Measurements from ENCODE around the gene HOMER3. TPM values are rescaled to one million over a fixed set of nuclear protein-coding genes. Genes with fewer than 3 reads are reported as not detected.

The HOMER3 gene
- total and polyA plus RNA-seq, 2 of the 13 experiments (the other 11 are each of a cell fraction or from before 2014, with no cell fraction given) = 21.3 to 27.3 TPM

DNA sequence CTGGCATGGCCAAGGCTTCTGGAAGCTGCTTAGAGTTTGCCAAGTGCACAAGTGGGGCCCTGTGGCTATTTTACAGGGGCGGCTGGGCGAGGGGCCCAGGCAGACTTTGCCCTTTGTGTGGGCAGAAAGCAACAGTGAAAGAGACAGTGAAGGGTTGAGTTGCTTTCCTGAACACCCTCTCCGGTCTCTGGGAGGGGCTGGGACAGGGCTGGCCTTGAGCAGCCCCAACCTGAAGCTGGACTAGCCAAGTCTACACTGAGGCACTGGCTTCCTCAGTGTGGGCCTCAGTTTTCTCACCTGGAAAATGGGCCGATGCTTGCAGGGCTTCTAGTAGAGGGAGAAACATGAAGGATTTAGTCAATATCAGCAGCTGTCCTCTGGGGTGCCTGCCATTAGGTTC is 2.4 kb upstream of the HOMER3 start (continued):
- TF ChIP-seq RELA (CRISPR knock-in tag; IDR thresholded peaks at IDR 0.05) (no peak), HIVEP1 (CRISPR knock-in tag; IDR thresholded peaks at IDR 0.05) (no peak), PCBP2 (optimal IDR thresholded peaks at IDR 0.05; ENCODE audit: low read depth, low read length, poor library complexity, severe bottlenecking) (no peak), HOXA3 (CRISPR knock-in tag; IDR thresholded peaks at IDR 0.05) (peak; percentile 34; the same call in 1 of the 2 replicates), DNMT1 (CRISPR knock-in tag; IDR thresholded peaks at IDR 0.05) (no peak), RNF2 (conservative IDR thresholded peaks at IDR 0.05; ENCODE audit: low read depth) (no peak), SRF (IDR thresholded peaks at IDR 0.05; ENCODE audit: low read depth, low read length) (no peak), ZNF598 (CRISPR knock-in tag; IDR thresholded peaks at IDR 0.05; ENCODE audit: borderline replicate concordance) (no peak), HDAC2 (CRISPR knock-in tag; IDR thresholded peaks at IDR 0.05) (peak; percentile 30; the same call in 1 of the 2 replicates), RCOR2 (CRISPR knock-in tag; IDR thresholded peaks at IDR 0.05) (peak; percentile 78; the same call in 1 of the 2 replicates), POLR2AphosphoS2 (IDR thresholded peaks at IDR 0.05; ENCODE audit: low read depth, low read length) (no peak), GABPB1 (CRISPR knock-in tag; IDR thresholded peaks at IDR 0.05) (no peak)
- TF ChIP-seq, protein P1, sequence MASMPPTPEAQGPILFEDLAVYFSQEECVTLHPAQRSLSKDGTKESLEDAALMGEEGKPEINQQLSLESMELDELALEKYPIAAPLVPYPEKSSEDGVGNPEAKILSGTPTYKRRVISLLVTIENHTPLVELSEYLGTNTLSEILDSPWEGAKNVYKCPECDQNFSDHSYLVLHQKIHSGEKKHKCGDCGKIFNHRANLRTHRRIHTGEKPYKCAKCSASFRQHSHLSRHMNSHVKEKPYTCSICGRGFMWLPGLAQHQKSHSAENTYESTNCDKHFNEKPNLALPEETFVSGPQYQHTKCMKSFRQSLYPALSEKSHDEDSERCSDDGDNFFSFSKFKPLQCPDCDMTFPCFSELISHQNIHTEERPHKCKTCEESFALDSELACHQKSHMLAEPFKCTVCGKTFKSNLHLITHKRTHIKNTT (CRISPR knock-in tag; IDR thresholded peaks at IDR 0.05) = no peak
- TF ChIP-seq, protein P2, sequence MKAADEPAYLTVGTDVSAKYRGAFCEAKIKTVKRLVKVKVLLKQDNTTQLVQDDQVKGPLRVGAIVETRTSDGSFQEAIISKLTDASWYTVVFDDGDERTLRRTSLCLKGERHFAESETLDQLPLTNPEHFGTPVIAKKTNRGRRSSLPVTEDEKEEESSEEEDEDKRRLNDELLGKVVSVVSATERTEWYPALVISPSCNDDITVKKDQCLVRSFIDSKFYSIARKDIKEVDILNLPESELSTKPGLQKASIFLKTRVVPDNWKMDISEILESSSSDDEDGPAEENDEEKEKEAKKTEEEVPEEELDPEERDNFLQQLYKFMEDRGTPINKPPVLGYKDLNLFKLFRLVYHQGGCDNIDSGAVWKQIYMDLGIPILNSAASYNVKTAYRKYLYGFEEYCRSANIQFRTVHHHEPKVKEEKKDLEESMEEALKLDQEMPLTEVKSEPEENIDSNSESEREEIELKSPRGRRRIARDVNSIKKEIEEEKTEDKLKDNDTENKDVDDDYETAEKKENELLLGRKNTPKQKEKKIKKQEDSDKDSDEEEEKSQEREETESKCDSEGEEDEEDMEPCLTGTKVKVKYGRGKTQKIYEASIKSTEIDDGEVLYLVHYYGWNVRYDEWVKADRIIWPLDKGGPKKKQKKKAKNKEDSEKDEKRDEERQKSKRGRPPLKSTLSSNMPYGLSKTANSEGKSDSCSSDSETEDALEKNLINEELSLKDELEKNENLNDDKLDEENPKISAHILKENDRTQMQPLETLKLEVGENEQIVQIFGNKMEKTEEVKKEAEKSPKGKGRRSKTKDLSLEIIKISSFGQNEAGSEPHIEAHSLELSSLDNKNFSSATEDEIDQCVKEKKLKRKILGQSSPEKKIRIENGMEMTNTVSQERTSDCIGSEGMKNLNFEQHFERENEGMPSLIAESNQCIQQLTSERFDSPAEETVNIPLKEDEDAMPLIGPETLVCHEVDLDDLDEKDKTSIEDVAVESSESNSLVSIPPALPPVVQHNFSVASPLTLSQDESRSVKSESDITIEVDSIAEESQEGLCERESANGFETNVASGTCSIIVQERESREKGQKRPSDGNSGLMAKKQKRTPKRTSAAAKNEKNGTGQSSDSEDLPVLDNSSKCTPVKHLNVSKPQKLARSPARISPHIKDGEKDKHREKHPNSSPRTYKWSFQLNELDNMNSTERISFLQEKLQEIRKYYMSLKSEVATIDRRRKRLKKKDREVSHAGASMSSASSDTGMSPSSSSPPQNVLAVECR (CRISPR knock-in tag; IDR thresholded peaks at IDR 0.05; ENCODE audit: borderline replicate concordance) = no peak
- TF ChIP-seq, protein P3, sequence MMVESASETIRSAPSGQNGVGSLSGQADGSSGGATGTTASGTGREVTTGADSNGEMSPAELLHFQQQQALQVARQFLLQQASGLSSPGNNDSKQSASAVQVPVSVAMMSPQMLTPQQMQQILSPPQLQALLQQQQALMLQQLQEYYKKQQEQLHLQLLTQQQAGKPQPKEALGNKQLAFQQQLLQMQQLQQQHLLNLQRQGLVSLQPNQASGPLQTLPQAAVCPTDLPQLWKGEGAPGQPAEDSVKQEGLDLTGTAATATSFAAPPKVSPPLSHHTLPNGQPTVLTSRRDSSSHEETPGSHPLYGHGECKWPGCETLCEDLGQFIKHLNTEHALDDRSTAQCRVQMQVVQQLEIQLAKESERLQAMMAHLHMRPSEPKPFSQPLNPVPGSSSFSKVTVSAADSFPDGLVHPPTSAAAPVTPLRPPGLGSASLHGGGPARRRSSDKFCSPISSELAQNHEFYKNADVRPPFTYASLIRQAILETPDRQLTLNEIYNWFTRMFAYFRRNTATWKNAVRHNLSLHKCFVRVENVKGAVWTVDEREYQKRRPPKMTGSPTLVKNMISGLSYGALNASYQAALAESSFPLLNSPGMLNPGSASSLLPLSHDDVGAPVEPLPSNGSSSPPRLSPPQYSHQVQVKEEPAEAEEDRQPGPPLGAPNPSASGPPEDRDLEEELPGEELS (CRISPR knock-in tag; IDR thresholded peaks at IDR 0.05) = 0 out of 2 replicates have a peak, but pooled peaks have one; percentile 11
- TF ChIP-seq, protein P4, sequence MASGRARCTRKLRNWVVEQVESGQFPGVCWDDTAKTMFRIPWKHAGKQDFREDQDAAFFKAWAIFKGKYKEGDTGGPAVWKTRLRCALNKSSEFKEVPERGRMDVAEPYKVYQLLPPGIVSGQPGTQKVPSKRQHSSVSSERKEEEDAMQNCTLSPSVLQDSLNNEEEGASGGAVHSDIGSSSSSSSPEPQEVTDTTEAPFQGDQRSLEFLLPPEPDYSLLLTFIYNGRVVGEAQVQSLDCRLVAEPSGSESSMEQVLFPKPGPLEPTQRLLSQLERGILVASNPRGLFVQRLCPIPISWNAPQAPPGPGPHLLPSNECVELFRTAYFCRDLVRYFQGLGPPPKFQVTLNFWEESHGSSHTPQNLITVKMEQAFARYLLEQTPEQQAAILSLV (CRISPR knock-in tag; IDR thresholded peaks at IDR 0.05; ENCODE audit: borderline replicate concordance) = no peak
- TF ChIP-seq, protein P5, sequence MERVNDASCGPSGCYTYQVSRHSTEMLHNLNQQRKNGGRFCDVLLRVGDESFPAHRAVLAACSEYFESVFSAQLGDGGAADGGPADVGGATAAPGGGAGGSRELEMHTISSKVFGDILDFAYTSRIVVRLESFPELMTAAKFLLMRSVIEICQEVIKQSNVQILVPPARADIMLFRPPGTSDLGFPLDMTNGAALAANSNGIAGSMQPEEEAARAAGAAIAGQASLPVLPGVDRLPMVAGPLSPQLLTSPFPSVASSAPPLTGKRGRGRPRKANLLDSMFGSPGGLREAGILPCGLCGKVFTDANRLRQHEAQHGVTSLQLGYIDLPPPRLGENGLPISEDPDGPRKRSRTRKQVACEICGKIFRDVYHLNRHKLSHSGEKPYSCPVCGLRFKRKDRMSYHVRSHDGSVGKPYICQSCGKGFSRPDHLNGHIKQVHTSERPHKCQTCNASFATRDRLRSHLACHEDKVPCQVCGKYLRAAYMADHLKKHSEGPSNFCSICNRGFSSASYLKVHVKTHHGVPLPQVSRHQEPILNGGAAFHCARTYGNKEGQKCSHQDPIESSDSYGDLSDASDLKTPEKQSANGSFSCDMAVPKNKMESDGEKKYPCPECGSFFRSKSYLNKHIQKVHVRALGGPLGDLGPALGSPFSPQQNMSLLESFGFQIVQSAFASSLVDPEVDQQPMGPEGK (CRISPR knock-in tag; IDR thresholded peaks at IDR 0.05) = peak; percentile 77
